Measurements from ENCODE around the gene TOGARAM2. TPM values are rescaled to one million over a fixed set of nuclear protein-coding genes. Genes with fewer than 3 reads are reported as not detected.

Gene TOGARAM2
- total RNA-seq, 1 donor from 2014 or later: 0.35 TPM

- Mint-ChIP-seq H3K9me3 (no peaks in the 10 kb centered on the region), H3K4me1 (peaks cover 25% of the 10 kb centered on the region), H3K36me3 (ENCODE audit: low read depth) (no peaks in the 10 kb centered on the region), H3K27ac (ENCODE audit: unreplicated experiment) (no peak overlapping the region), H3K4me3 (no peak overlapping the region), H3K27me3 (ENCODE audit: low read depth) (no peaks in the 10 kb centered on the region)
- DNase-seq (ENCODE audit: low read depth, low spot score): no peak
- TF ChIP-seq, protein P1, sequence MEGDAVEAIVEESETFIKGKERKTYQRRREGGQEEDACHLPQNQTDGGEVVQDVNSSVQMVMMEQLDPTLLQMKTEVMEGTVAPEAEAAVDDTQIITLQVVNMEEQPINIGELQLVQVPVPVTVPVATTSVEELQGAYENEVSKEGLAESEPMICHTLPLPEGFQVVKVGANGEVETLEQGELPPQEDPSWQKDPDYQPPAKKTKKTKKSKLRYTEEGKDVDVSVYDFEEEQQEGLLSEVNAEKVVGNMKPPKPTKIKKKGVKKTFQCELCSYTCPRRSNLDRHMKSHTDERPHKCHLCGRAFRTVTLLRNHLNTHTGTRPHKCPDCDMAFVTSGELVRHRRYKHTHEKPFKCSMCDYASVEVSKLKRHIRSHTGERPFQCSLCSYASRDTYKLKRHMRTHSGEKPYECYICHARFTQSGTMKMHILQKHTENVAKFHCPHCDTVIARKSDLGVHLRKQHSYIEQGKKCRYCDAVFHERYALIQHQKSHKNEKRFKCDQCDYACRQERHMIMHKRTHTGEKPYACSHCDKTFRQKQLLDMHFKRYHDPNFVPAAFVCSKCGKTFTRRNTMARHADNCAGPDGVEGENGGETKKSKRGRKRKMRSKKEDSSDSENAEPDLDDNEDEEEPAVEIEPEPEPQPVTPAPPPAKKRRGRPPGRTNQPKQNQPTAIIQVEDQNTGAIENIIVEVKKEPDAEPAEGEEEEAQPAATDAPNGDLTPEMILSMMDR (conservative IDR thresholded peaks at IDR 0.05): no peak
Observed at GRCh38 chr2:29012211-29012681, 31.1 kb downstream of the TOGARAM2 start.

- no peak for DNase-seq (ENCODE audit: low read depth, low spot score)
- H3K27ac Mint-ChIP-seq (ENCODE audit: unreplicated experiment): no peak overlapping the region
- no peak overlapping the region for H3K4me3 Mint-ChIP-seq
- no peaks in the 10 kb centered on the region for H3K9me3 Mint-ChIP-seq
- no peaks in the 10 kb centered on the region for H3K36me3 Mint-ChIP-seq (ENCODE audit: low read depth)
- peaks cover 25% of the 10 kb centered on the region for H3K4me1 Mint-ChIP-seq
- no peaks in the 10 kb centered on the region for H3K27me3 Mint-ChIP-seq (ENCODE audit: low read depth)
- TF ChIP-seq, protein P1 (conservative IDR thresholded peaks at IDR 0.05): no peak
Observed at GRCh38 chr2:29013057-29013780, 32.1 kb downstream of the TOGARAM2 start.

- Mint-ChIP-seq H3K4me1 (peaks cover 25% of the 10 kb centered on the region), H3K27me3 (ENCODE audit: low read depth) (no peaks in the 10 kb centered on the region), H3K36me3 (ENCODE audit: low read depth) (no peaks in the 10 kb centered on the region), H3K9me3 (no peaks in the 10 kb centered on the region), H3K4me3 (no peak overlapping the region), H3K27ac (ENCODE audit: unreplicated experiment) (no peak overlapping the region)
- no peak for DNase-seq (ENCODE audit: low read depth, low spot score)
- TF ChIP-seq, protein P1 (conservative IDR thresholded peaks at IDR 0.05): no peak
Observed at GRCh38 chr2:29014331-29014730, 33.2 kb downstream of the TOGARAM2 start.

- TF ChIP-seq, protein P1 (conservative IDR thresholded peaks at IDR 0.05): no peak
- no peak for DNase-seq (ENCODE audit: low read depth, low spot score)
- Mint-ChIP-seq H3K36me3 (ENCODE audit: low read depth) (no peaks in the 10 kb centered on the region), H3K27ac (ENCODE audit: unreplicated experiment) (no peak overlapping the region), H3K9me3 (no peaks in the 10 kb centered on the region), H3K4me3 (no peak overlapping the region), H3K4me1 (peaks cover 30% of the 10 kb centered on the region), H3K27me3 (ENCODE audit: low read depth) (no peaks in the 10 kb centered on the region)
Observed at GRCh38 chr2:29014811-29015421, 33.8 kb downstream of the TOGARAM2 start.

DNA sequence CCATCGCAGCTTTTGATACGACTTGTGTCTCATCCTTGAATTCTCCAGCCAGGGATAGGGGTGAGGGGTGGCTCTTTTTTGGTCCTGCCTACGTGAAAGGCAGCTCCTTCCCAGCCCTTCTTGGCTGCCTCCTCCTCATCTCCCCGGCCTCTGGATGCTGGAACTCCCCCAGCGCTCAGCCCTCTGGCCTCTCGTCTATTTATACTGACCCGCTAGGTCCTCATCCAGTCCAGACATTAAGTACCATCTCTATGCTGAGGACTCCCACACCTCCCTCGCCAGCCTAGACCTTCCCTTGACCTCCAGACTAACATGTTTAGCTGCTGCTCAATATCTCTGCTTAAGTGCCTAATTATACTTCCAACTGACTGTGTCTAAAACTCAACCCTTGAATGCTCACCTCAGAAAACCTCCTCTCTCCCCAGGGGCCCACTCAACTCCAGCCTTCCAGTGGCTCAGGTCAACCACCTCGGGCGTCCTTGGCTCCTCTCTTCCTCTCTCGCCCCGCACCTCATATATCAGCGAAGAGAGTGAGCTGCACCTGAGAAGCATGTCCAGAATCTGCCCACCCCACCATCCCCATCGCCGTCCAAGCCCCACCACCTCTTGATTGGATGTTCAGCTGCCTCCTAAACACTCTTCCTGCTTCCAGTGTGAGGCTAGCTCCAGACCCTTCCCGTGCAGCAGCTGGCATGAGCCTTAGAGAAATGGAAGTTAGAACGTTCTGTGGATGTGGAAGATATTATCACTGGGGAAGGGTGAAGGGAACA is 34.8 kb downstream of the TOGARAM2 start:
- DNase-seq (ENCODE audit: low read depth, low spot score): no peak
- Mint-ChIP-seq H3K27ac (ENCODE audit: unreplicated experiment) (peak overlapping the region; percentile 46), H3K4me1 (peaks cover 30% of the 10 kb centered on the region), H3K9me3 (no peaks in the 10 kb centered on the region), H3K4me3 (no peak overlapping the region), H3K36me3 (ENCODE audit: low read depth) (no peaks in the 10 kb centered on the region), H3K27me3 (ENCODE audit: low read depth) (no peaks in the 10 kb centered on the region)
- TF ChIP-seq, protein P1 (conservative IDR thresholded peaks at IDR 0.05): no peak

Measured in neural crest cell (in vitro differentiated cells).